Measurements from ENCODE around the gene PPP1R14B. TPM values are rescaled to one million over a fixed set of nuclear protein-coding genes. Genes with fewer than 3 reads are reported as not detected.

The PPP1R14B gene
- total and polyA plus RNA-seq, 2 of the 13 experiments (the other 11 are each of a cell fraction or from before 2014, with no cell fraction given) = 110 to 148 TPM

DNA sequence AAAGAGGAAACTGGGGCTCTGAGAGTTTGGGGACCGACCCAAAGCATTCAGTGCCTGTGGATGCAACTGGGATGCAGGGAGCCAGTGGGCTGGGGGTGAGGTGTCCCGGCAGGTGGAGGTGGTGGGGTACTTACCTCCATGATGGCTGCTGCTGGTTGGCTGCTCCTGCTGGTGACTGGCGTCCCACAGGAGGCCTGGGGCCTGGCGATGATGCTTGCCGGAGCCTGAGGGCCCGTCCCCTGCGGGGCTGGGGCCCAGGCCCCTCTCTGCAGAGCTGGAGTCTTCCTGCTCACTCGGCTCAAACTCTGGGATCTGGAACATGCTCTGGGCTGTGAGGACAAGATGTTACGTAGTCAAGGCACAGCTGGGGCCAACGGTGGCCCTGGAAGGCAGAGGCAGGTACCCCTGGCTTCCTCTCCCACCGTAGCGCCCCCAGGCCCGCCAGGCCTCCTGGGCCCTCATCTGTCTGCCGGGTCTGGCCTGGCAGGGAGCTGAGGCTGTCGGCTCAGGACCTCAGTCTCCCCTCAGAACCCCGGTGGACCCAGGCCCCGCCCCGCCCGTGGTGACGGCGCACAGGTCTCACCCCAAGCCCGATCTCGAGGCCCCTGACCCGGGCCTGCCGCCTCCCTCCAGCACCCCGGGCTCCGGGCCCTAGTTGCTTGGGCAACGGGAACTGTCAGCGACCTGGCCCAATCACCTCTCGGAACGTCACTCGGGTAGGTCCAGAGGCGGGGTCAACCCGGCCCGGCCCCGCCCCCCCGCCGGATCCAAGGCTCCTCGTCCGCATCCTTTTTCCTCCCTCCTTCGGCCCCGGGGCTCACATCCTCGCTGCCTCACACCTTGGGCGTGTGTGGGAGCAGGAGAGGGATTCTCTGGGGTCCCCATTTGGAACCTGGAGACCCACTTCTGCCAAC is 37.6 kb upstream of the PPP1R14B start, which contains the start of gene BAD (continued):
- TF ChIP-seq, protein P1, sequence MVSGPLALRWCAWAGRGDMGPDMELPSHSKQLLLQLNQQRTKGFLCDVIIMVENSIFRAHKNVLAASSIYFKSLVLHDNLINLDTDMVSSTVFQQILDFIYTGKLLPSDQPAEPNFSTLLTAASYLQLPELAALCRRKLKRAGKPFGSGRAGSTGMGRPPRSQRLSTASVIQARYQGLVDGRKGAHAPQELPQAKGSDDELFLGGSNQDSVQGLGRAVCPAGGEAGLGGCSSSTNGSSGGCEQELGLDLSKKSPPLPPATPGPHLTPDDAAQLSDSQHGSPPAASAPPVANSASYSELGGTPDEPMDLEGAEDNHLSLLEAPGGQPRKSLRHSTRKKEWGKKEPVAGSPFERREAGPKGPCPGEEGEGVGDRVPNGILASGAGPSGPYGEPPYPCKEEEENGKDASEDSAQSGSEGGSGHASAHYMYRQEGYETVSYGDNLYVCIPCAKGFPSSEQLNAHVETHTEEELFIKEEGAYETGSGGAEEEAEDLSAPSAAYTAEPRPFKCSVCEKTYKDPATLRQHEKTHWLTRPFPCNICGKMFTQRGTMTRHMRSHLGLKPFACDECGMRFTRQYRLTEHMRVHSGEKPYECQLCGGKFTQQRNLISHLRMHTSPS (CRISPR knock-in tag; IDR thresholded peaks at IDR 0.05; ENCODE audit: low read depth) = 0 out of 2 replicates have a peak, but pooled peaks have one; percentile 17
- peak; percentile 65; the same call in 1 of the 2 replicates for TF ChIP-seq ZNF850 (CRISPR knock-in tag; conservative IDR thresholded peaks at IDR 0.05)
- TF ChIP-seq ISL2 (CRISPR knock-in tag; IDR thresholded peaks at IDR 0.05) = no peak
- TF ChIP-seq, protein P2, sequence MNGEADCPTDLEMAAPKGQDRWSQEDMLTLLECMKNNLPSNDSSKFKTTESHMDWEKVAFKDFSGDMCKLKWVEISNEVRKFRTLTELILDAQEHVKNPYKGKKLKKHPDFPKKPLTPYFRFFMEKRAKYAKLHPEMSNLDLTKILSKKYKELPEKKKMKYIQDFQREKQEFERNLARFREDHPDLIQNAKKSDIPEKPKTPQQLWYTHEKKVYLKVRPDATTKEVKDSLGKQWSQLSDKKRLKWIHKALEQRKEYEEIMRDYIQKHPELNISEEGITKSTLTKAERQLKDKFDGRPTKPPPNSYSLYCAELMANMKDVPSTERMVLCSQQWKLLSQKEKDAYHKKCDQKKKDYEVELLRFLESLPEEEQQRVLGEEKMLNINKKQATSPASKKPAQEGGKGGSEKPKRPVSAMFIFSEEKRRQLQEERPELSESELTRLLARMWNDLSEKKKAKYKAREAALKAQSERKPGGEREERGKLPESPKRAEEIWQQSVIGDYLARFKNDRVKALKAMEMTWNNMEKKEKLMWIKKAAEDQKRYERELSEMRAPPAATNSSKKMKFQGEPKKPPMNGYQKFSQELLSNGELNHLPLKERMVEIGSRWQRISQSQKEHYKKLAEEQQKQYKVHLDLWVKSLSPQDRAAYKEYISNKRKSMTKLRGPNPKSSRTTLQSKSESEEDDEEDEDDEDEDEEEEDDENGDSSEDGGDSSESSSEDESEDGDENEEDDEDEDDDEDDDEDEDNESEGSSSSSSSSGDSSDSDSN (CRISPR knock-in tag; IDR thresholded peaks at IDR 0.05) = peak; percentile 78
- peak; percentile 81; the same call in 1 of the 2 replicates for TF ChIP-seq ZFP82 (CRISPR knock-in tag; IDR thresholded peaks at IDR 0.05; ENCODE audit: borderline replicate concordance)
- TF ChIP-seq, protein P3, sequence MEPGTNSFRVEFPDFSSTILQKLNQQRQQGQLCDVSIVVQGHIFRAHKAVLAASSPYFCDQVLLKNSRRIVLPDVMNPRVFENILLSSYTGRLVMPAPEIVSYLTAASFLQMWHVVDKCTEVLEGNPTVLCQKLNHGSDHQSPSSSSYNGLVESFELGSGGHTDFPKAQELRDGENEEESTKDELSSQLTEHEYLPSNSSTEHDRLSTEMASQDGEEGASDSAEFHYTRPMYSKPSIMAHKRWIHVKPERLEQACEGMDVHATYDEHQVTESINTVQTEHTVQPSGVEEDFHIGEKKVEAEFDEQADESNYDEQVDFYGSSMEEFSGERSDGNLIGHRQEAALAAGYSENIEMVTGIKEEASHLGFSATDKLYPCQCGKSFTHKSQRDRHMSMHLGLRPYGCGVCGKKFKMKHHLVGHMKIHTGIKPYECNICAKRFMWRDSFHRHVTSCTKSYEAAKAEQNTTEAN (CRISPR knock-in tag; conservative IDR thresholded peaks at IDR 0.05) = 0 out of 2 replicates have a peak, but pooled peaks have one; percentile 16
- TF ChIP-seq, protein P4, sequence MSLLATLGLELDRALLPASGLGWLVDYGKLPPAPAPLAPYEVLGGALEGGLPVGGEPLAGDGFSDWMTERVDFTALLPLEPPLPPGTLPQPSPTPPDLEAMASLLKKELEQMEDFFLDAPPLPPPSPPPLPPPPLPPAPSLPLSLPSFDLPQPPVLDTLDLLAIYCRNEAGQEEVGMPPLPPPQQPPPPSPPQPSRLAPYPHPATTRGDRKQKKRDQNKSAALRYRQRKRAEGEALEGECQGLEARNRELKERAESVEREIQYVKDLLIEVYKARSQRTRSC (CRISPR knock-in tag; IDR thresholded peaks at IDR 0.05; ENCODE audit: low read depth) = 0 out of 2 replicates have a peak, but pooled peaks have one; percentile 65
- TF ChIP-seq TCF12 (IDR thresholded peaks at IDR 0.05) = no peak
- TF ChIP-seq TCF12 (CRISPR knock-in tag; IDR thresholded peaks at IDR 0.05) = no peak
- peak; percentile 37 for TF ChIP-seq YY1 (IDR thresholded peaks at IDR 0.05; ENCODE audit: insufficient read depth, insufficient replicate concordance, low read depth, low read length)

Measured in HepG2 (cell line).